Keratinocyte (primary cell): ENCODE measurements around the gene LRRC37A3. TPM values are rescaled to one million over a fixed set of nuclear protein-coding genes. Genes with fewer than 3 reads are reported as not detected.

Experiments
- DNase-seq: peaks from one replicate; pipeline ENCODE4 v3.0.0-alpha.2; 2011; ENCODE audit warnings: low read depth, missing footprints, low spot score
- FAIRE-seq: peaks from 2 replicates; lab custom pipeline; 2011; peaks lifted over from hg19 to GRCh38; lab: Jason Lieb, UNC
- H2AFZ ChIP-seq: 2 replicates; pipeline ENCODE4 v1.6.0; 2012; ENCODE audit warnings: low read length, control low read depth, inconsistent platforms; ENCODE audit not compliant: control insufficient read depth
- H3K27ac ChIP-seq: 2 replicates; pipeline ENCODE4 v1.5.1; 2011; ENCODE audit warnings: low read length; ENCODE audit not compliant: control insufficient read depth, insufficient read depth
- H3K27me3 ChIP-seq: 3 replicates; pipeline ENCODE4 v1.6.0; 2011; ENCODE audit warnings: low read length; ENCODE audit not compliant: control insufficient read depth, insufficient read depth; ENCODE audit errors: extremely low read depth
- H3K36me3 ChIP-seq, 2 experiments: 2 replicates in 1 of 2; 3 replicates in 1 of 2; pipeline ENCODE4 v1.5.1; 2011; ENCODE audit warnings: low read length in 2 of 2, mild to moderate bottlenecking in 1 of 2; ENCODE audit not compliant: control insufficient read depth in 2 of 2, insufficient read depth in 2 of 2; ENCODE audit errors: extremely low read depth in 1 of 2
- H3K4me1 ChIP-seq: 3 replicates; pipeline ENCODE4 v1.5.1; 2011; ENCODE audit warnings: low read length; ENCODE audit not compliant: control insufficient read depth, insufficient read depth; ENCODE audit errors: extremely low read depth
- H3K4me2 ChIP-seq: 3 replicates; pipeline ENCODE4 v1.6.0; 2011; ENCODE audit warnings: low read depth, low read length; ENCODE audit not compliant: control insufficient read depth, insufficient read depth; ENCODE audit errors: extremely low read depth
- H3K4me3 ChIP-seq, 3 experiments: fragments of 200-600 bp in 1 of 3; sonication (generic) in 1 of 3; 2 replicates in 2 of 3; 3 replicates in 1 of 3; pipeline ENCODE4 v1.5.1; 2011 to 2016; ENCODE audit warnings: low read length in 3 of 3, mild to moderate bottlenecking in 3 of 3, control low read depth in 2 of 3, inconsistent platforms in 1 of 3, low read depth in 1 of 3, mixed read lengths in 1 of 3, mixed run types in 1 of 3, moderate library complexity in 1 of 3; ENCODE audit not compliant: control insufficient read depth in 2 of 3, insufficient read depth in 2 of 3; ENCODE audit errors: extremely low read depth in 1 of 3
- H3K79me2 ChIP-seq: 2 replicates; pipeline ENCODE4 v1.6.0; 2012; ENCODE audit warnings: low read length; ENCODE audit not compliant: control insufficient read depth, insufficient read depth
- H3K9ac ChIP-seq: 3 replicates; pipeline ENCODE4 v1.6.0; 2011; ENCODE audit warnings: low read length; ENCODE audit not compliant: control insufficient read depth, insufficient read depth; ENCODE audit errors: extremely low read depth
- H3K9me1 ChIP-seq: 3 replicates; pipeline ENCODE4 v1.6.0; 2011; ENCODE audit warnings: low read length; ENCODE audit not compliant: control insufficient read depth, insufficient read depth; ENCODE audit errors: extremely low read depth
- H3K9me3 ChIP-seq: 2 replicates; pipeline ENCODE4 v1.5.1; 2012; ENCODE audit warnings: low read depth, low read length; ENCODE audit not compliant: control insufficient read depth
- H4K20me1 ChIP-seq: 3 replicates; pipeline ENCODE4 v1.6.0; 2011; ENCODE audit warnings: low read length; ENCODE audit not compliant: control insufficient read depth, insufficient read depth; ENCODE audit errors: extremely low read depth
- CTCF ChIP-seq, 3 experiments: IDR thresholded peaks in 1 of 3; conservative IDR thresholded peaks in 1 of 3; optimal IDR thresholded peaks in 1 of 3; 2 replicates in 2 of 3; 3 replicates in 1 of 3; pipeline versions ENCODE3 to v1.5.1; 2011; ENCODE audit warnings: low read length in 3 of 3, mild to moderate bottlenecking in 3 of 3, moderate library complexity in 2 of 3, control low read depth in 1 of 3, inconsistent platforms in 1 of 3; ENCODE audit not compliant: insufficient read depth in 2 of 3; ENCODE audit errors: extremely low read depth in 1 of 3
- EZH2 ChIP-seq: IDR thresholded peaks from one replicate; pipeline ENCODE4 v1.6.1; 2012; ENCODE audit warnings: inconsistent platforms, mild to moderate bottlenecking, low read length, moderate library complexity
- dilution Hi-C: fragments of 300-500 bp; cut with MboI; formaldehyde crosslinking; loops from one replicate; pipeline ENCODE4 v1.7.0; 2020; ENCODE audit warnings: low sequenced_read_pairs; ENCODE audit not compliant: extremely low pct_ligation_motif_present
- polyA plus RNA-seq, 5 experiments: library from polyadenylated mRNA; depleted of rRNA in 3 of 5; stranded (reverse) in 3 of 5; stranded (forward) in 1 of 5; unstranded in 1 of 5; fragments of >200 nt; gene quantifications; 1 replicate in 1 of 5; 2 replicates in 3 of 5; 3 replicates in 1 of 5; pipeline versions ENCODE4 v1.2.1 to v1.2.3, GENCODE V29; 2011 to 2012; ENCODE audit warnings: missing spikeins in 2 of 5, low read depth in 1 of 5, low replicate concordance in 1 of 5

The LRRC37A3 gene
- polyA plus RNA-seq, 1 donor (not counting 4 experiments of a cell fraction or from before 2014, with no cell fraction given), result 2.0 TPM

DNA sequence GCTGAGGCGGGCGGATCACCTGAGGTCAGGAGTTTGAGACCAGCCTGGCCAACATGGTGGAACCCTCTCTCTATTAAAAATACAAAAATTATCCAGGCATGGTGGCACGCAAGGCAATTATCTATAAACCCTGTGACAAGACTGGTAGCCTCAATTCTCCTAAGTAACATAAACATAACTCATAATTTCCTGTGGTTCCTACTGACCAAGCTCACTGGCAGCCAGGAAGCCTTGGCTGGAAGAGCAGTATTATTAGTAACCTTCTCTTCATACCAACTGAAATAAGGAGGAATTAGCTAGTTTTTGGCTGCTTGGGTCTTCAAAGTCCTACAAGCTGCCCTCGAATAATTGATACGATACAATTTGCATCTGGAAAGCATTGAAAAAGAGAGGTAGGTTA, 31.6 kb upstream of the LRRC37A3 start:
- Histone ChIP-seq H3K9me1 (no peaks in the 10 kb centered on the region), H3K9ac (no peak overlapping the region), H3K79me2 (no peaks in the 10 kb centered on the region), H3K27ac (no peak overlapping the region), H4K20me1 (no peaks in the 10 kb centered on the region), H3K36me3 (no peaks in the 10 kb centered on the region), H3K9me3 (no peaks in the 10 kb centered on the region), H3K27me3 (no peaks in the 10 kb centered on the region), H3K4me1 (no peaks in the 10 kb centered on the region), H3K4me3 (no peak overlapping the region), H3K4me2 (no peak overlapping the region), H2AFZ (no peak overlapping the region)
- TF ChIP-seq EZH2 (no peak), CTCF (optimal IDR thresholded peaks at IDR 0.05 in 1 of 3, IDR thresholded peaks at IDR 0.05 in 1 of 3, conservative IDR thresholded peaks at IDR 0.05 in 1 of 3; ENCODE audit: extremely low read depth in 1 of 3, insufficient read depth in 2 of 3, low read length in 3 of 3) (no peak)
- dilution Hi-C loops, result no loop called here
- no peak for FAIRE-seq
- DNase-seq, result no peak

DNA sequence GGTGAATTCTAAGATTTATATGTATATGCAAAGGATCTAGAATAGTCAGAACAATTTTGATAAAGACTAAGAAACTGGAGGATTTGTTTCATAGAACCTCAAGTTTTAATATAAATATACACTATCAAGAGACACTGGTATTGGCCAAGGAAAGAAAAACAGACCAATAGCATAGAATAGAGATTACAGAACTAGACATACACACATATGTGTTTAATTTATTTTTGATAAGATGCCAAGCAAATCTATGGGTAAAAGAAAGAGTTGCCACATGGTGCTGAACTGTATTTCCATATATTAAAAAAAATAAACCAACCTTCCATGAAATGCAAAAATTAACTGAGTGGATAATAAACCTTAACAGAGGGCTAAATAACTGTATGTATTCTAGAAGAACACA, 27.9 kb upstream of the LRRC37A3 start:
- no peak for DNase-seq
- Histone ChIP-seq H3K9ac (no peak overlapping the region), H3K36me3 (no peaks in the 10 kb centered on the region), H3K79me2 (no peaks in the 10 kb centered on the region), H3K9me3 (no peaks in the 10 kb centered on the region), H3K27ac (no peak overlapping the region), H3K27me3 (no peaks in the 10 kb centered on the region), H3K9me1 (no peaks in the 10 kb centered on the region), H2AFZ (no peak overlapping the region), H3K4me2 (no peak overlapping the region), H3K4me1 (no peaks in the 10 kb centered on the region), H4K20me1 (no peaks in the 10 kb centered on the region), H3K4me3 (no peak overlapping the region)
- TF ChIP-seq EZH2 (no peak), CTCF (optimal IDR thresholded peaks at IDR 0.05 in 1 of 3, IDR thresholded peaks at IDR 0.05 in 1 of 3, conservative IDR thresholded peaks at IDR 0.05 in 1 of 3; ENCODE audit: extremely low read depth in 1 of 3, insufficient read depth in 2 of 3, low read length in 3 of 3) (no peak)
- no peak for FAIRE-seq
- dilution Hi-C loops, result no loop called here
